Endothelial cell of umbilical vein (primary cell): ENCODE measurements around the gene UNC5C. TPM values are rescaled to one million over a fixed set of nuclear protein-coding genes. Genes with fewer than 3 reads are reported as not detected.

Experiments used
- BruUV-seq: library from RNA; stranded (reverse); fragments of 400-500 nt; replicated peaks from 2 replicates; lab custom pipeline; 2021; lab: Mats Ljungman, UMichigan
- CTCF ChIA-PET: fragments of 300-600, 350-600 bp; sonication (Branson Sonifier 250); formaldehyde crosslinking; loops from one replicate; lab custom pipeline; 2021; ENCODE audit warnings: antibody characterized with exemption, inconsistent platforms; lab: Charles Lee
- POLR2A ChIA-PET: fragments of 300-600, 350-600 bp; sonication (Branson Sonifier 250); formaldehyde crosslinking; loops from one replicate; lab custom pipeline; 2021; ENCODE audit warnings: antibody characterized with exemption, inconsistent platforms; lab: Charles Lee
- DNase-seq: peaks from one replicate; pipeline ENCODE4 v3.0.0-alpha.2; 2011; ENCODE audit warnings: low read depth, low spot score
- FAIRE-seq: peaks from 2 replicates; lab custom pipeline; 2011; peaks lifted over from hg19 to GRCh38; lab: Jason Lieb, UNC
- H2AFZ ChIP-seq: 2 replicates; pipeline ENCODE4 v1.6.0; 2012; ENCODE audit warnings: low read depth, low read length, control low read depth, inconsistent platforms
- H3K27ac ChIP-seq: 2 replicates; pipeline ENCODE4 v1.5.1; 2011; ENCODE audit warnings: low read depth, mild to moderate bottlenecking, control low read depth, low read length, moderate library complexity; ENCODE audit not compliant: insufficient read depth
- H3K27me3 ChIP-seq, 2 experiments: 2 replicates each; pipeline versions ENCODE4 v1.6.0 to v1.6.1; 2011; ENCODE audit warnings: low read length in 2 of 2, mixed read lengths in 1 of 2; ENCODE audit not compliant: control insufficient read depth in 2 of 2, insufficient read depth in 2 of 2
- H3K36me3 ChIP-seq, 2 experiments: 2 replicates in 1 of 2; 3 replicates in 1 of 2; pipeline ENCODE4 v1.5.1; 2011; ENCODE audit warnings: low read length in 2 of 2, mild to moderate bottlenecking in 1 of 2, moderate library complexity in 1 of 2; ENCODE audit not compliant: control insufficient read depth in 2 of 2, insufficient read depth in 2 of 2; ENCODE audit errors: extremely low read depth in 1 of 2
- H3K4me1 ChIP-seq: 3 replicates; pipeline ENCODE4 v1.5.1; 2011; ENCODE audit warnings: mild to moderate bottlenecking, low read length; ENCODE audit not compliant: control insufficient read depth, insufficient read depth; ENCODE audit errors: extremely low read depth
- H3K4me2 ChIP-seq: 2 replicates; pipeline ENCODE4 v1.6.1; 2011; ENCODE audit warnings: low read length, control low read depth, mixed read lengths; ENCODE audit not compliant: insufficient read depth
- H3K4me3 ChIP-seq, 3 experiments: fragments of 200-600 bp in 1 of 3; sonication (generic), shearing (Covaris generic) in 1 of 3; replicated peaks in 1 of 3; 2 replicates each; pipeline ENCODE4 v1.5.1; 2011 to 2016; ENCODE audit warnings: control low read depth in 3 of 3, low read length in 3 of 3, mild to moderate bottlenecking in 2 of 3, inconsistent platforms in 1 of 3, low read depth in 1 of 3, moderate library complexity in 1 of 3; ENCODE audit not compliant: insufficient read depth in 1 of 3
- H3K79me2 ChIP-seq: 2 replicates; pipeline ENCODE4 v1.6.0; 2012; ENCODE audit warnings: low read length, inconsistent platforms; ENCODE audit not compliant: control insufficient read depth, insufficient read depth
- H3K9ac ChIP-seq: replicated peaks from 2 replicates; pipeline ENCODE3; 2011; ENCODE audit warnings: low read length, control low read depth; ENCODE audit not compliant: insufficient read depth; ENCODE audit errors: extremely low read depth
- H3K9me1 ChIP-seq: replicated peaks from 3 replicates; pipeline ENCODE4 v1.6.0; 2011; ENCODE audit warnings: mild to moderate bottlenecking, low read length; ENCODE audit not compliant: control insufficient read depth, insufficient read depth; ENCODE audit errors: extremely low read depth
- H3K9me3 ChIP-seq: replicated peaks from 2 replicates; pipeline ENCODE4 v1.5.1; 2012; ENCODE audit warnings: low read length, inconsistent platforms; ENCODE audit not compliant: control insufficient read depth, insufficient read depth
- H4K20me1 ChIP-seq: replicated peaks from 2 replicates; pipeline ENCODE3; 2011; ENCODE audit warnings: mild to moderate bottlenecking, low read length; ENCODE audit not compliant: control insufficient read depth, insufficient read depth; ENCODE audit errors: extremely low read depth
- EZH2 ChIP-seq: IDR thresholded peaks from 2 replicates; pipeline ENCODE4 v1.6.1; 2012; ENCODE audit warnings: borderline replicate concordance, low read depth, mild to moderate bottlenecking, moderate library complexity, low read length, inconsistent platforms; ENCODE audit not compliant: severe bottlenecking
- FOS ChIP-seq: IDR thresholded peaks from 2 replicates; pipeline ENCODE4 v1.6.1; 2011; ENCODE audit warnings: mild to moderate bottlenecking, low read length, moderate library complexity, borderline replicate concordance; ENCODE audit not compliant: insufficient read depth
- GATA2 ChIP-seq: IDR thresholded peaks from 2 replicates; pipeline ENCODE4 v1.7.0; 2011; ENCODE audit warnings: low read depth, mild to moderate bottlenecking, moderate library complexity, mixed read lengths, low read length; ENCODE audit not compliant: insufficient read length, insufficient read depth
- JUN ChIP-seq: IDR thresholded peaks from 2 replicates; pipeline ENCODE4 v1.6.1; 2011; ENCODE audit warnings: borderline replicate concordance, low read depth; ENCODE audit not compliant: insufficient read length, insufficient read depth
- MYC ChIP-seq: IDR thresholded peaks from one replicate; pipeline ENCODE4 v1.6.1; 2011; ENCODE audit warnings: mild to moderate bottlenecking, low read depth, low read length
- POLR2A ChIP-seq: IDR thresholded peaks from 2 replicates; pipeline ENCODE4 v1.6.1; 2012; ENCODE audit warnings: low read depth, mild to moderate bottlenecking, control low read depth, low read length
- POLR2AphosphoS5 ChIP-seq: IDR thresholded peaks from 2 replicates; pipeline ENCODE4 v1.6.1; 2012; ENCODE audit warnings: low read depth, mild to moderate bottlenecking, control low read depth, low read length, moderate library complexity; ENCODE audit not compliant: insufficient read depth
- dilution Hi-C: fragments of 300-500 bp; cut with MboI; formaldehyde crosslinking; loops from one replicate; pipeline ENCODE4 v1.15.0; 2019; ENCODE audit warnings: low sequenced_read_pairs; ENCODE audit not compliant: extremely low pct_ligation_motif_present
- intact Hi-C: fragments of 100-400 bp; cut with micrococcal nuclease; formaldehyde crosslinking; loops from one replicate; pipeline ENCODE4 v1.10.0; 2022
- polyA plus RNA-seq, 4 experiments: library from polyadenylated mRNA; depleted of rRNA in 3 of 4; stranded (reverse) in 3 of 4; unstranded in 1 of 4; fragments of >200 nt; gene quantifications; 2 replicates each; pipeline versions ENCODE4 v1.2.1 to v1.2.3, GENCODE V29; 2011 to 2012; ENCODE audit warnings: missing spikeins in 1 of 4
- total RNA-seq: library from RNA; stranded (reverse); gene quantifications from 2 replicates; pipeline ENCODE4 v1.2.3, GENCODE V29; 2021
- TF ChIP-seq, protein P1 (sequence below): IDR thresholded peaks from 2 replicates; pipeline ENCODE4 v1.6.1; 2011; ENCODE audit not compliant: insufficient read depth, insufficient read length
- TF ChIP-seq, protein P2 (sequence below), 2 donors: IDR thresholded peaks; 1 replicate in 1 of 2; 2 replicates in 1 of 2; pipeline ENCODE4 v1.5.1; 2011; ENCODE audit warnings: low read length in 2 of 2, mild to moderate bottlenecking in 2 of 2, moderate library complexity in 2 of 2, control low read depth in 1 of 2, inconsistent platforms in 1 of 2, low read depth in 1 of 2; ENCODE audit not compliant: insufficient read depth in 1 of 2; ENCODE audit errors: extremely low read depth in 1 of 2

UNC5C gene
- total and polyA plus RNA-seq, 2 donors (not counting 3 experiments of a cell fraction or from before 2014, with no cell fraction given) = 0.44 to 0.53 TPM

DNA sequence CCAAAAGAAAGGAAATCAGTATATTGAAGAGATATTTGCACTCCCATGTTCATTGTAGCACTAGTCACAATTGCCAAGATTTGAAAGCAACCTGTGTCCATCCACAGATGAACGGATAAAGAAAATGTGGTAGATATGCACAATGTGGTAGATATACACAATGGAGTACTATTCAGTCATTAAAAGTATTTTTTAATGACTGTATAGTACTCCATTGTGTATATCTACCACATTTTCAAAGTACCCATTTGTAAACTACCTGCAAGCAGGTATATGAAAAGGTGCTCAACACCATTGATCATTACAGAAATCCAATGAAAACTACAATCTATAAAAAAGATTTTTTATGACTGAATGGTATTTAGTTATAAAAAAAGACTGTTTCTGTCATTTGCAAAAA is 200.4 kb downstream of the UNC5C start:
- ChIA-PET POLR2A (interaction anchor here (0.6 kb wide), 1 partner anchor 449 kb away, joined by 3 read pairs; no protein-coding TSS in a partner anchor), CTCF (no interaction called here)
- no peak for FAIRE-seq
- Histone ChIP-seq H3K9me1 (no peaks in the 10 kb centered on the region), H3K4me3 (no peak overlapping the region), H4K20me1 (no peaks in the 10 kb centered on the region), H3K4me1 (no peaks in the 10 kb centered on the region), H3K9ac (no peak overlapping the region), H3K27me3 (no peaks in the 10 kb centered on the region), H3K4me2 (no peak overlapping the region), H3K36me3 (no peaks in the 10 kb centered on the region), H3K9me3 (no peaks in the 10 kb centered on the region), H3K79me2 (no peaks in the 10 kb centered on the region), H3K27ac (no peak overlapping the region), H2AFZ (no peak overlapping the region)
- BruUV-seq = no TSS peak
- TF ChIP-seq MYC = no peak
- no peak for TF ChIP-seq POLR2A
- no peak for TF ChIP-seq EZH2
- no peak for TF ChIP-seq JUN
- no peak for TF ChIP-seq POLR2AphosphoS5
- TF ChIP-seq, protein P1, sequence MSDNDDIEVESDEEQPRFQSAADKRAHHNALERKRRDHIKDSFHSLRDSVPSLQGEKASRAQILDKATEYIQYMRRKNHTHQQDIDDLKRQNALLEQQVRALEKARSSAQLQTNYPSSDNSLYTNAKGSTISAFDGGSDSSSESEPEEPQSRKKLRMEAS = no peak
- TF ChIP-seq, protein P2, sequence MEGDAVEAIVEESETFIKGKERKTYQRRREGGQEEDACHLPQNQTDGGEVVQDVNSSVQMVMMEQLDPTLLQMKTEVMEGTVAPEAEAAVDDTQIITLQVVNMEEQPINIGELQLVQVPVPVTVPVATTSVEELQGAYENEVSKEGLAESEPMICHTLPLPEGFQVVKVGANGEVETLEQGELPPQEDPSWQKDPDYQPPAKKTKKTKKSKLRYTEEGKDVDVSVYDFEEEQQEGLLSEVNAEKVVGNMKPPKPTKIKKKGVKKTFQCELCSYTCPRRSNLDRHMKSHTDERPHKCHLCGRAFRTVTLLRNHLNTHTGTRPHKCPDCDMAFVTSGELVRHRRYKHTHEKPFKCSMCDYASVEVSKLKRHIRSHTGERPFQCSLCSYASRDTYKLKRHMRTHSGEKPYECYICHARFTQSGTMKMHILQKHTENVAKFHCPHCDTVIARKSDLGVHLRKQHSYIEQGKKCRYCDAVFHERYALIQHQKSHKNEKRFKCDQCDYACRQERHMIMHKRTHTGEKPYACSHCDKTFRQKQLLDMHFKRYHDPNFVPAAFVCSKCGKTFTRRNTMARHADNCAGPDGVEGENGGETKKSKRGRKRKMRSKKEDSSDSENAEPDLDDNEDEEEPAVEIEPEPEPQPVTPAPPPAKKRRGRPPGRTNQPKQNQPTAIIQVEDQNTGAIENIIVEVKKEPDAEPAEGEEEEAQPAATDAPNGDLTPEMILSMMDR (IDR thresholded peaks at IDR 0.05; ENCODE audit: extremely low read depth in 1 of 2, insufficient read depth in 1 of 2, low read depth in 1 of 2, low read length in 2 of 2) = no peak
- TF ChIP-seq FOS = no peak
- TF ChIP-seq GATA2 = no peak
- intact Hi-C loops (no loop called here), dilution Hi-C loops (no loop called here)
- no peak for DNase-seq
